HG03575 (cell line): ENCODE data around the gene FGF8.

Experiments used
- ATAC-seq: cut with Tn5 transposase; IDR thresholded peaks from one replicate; pipeline ENCODE4 v1.9.1; 2021; ENCODE audit not compliant: unreplicated experiment, insufficient number of reproducible peaks, low FRiP score; ENCODE audit errors: extremely low read depth

FGF8 gene

DNA sequence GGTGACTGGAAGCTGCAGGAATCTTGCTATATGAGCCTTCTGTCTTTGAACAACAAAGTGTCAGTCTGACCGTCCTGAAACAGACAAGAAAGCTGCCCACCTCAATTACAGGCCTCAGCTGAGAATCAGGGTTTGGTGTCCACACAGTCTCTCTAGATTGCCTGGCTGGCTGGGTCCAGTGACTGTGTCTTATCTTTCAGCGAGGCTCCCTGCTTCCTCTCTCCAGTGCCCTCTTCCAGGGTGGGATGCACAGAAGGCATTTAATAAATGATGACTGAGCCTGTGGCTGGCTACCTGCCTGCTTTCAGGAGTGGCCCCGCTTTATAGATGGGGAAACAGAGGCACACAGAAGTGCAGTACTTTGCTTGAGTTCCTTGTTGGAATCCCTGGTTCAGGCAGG lies 27.4 kb downstream of the FGF8 start:
- no peak for ATAC-seq

GRCh38 chr10:101745074-101745696 lies 30.7 kb downstream of the FGF8 start:
- ATAC-seq, result no peak

- ATAC-seq, result no peak
Measured at GRCh38 chr10:101744267-101744666, 31.6 kb downstream of the FGF8 start.

- no peak for ATAC-seq
Measured at GRCh38 chr10:101741938-101742337, 34.0 kb downstream of the FGF8 start.

GRCh38 chr10:101736666-101737065 lies 39.2 kb downstream of the FGF8 start:
- ATAC-seq, result no peak

- ATAC-seq, result no peak
Measured at GRCh38 chr10:101732096-101732495, 43.8 kb downstream of the FGF8 start.

- ATAC-seq, result no peak
Measured at GRCh38 chr10:101726115-101726387, 49.9 kb downstream of the FGF8 start.

- ATAC-seq, result no peak
Measured at GRCh38 chr10:101725296-101726114, 50.4 kb downstream of the FGF8 start.

- ATAC-seq, result no peak
Measured at GRCh38 chr10:101724446-101724845, 51.5 kb downstream of the FGF8 start.

DNA sequence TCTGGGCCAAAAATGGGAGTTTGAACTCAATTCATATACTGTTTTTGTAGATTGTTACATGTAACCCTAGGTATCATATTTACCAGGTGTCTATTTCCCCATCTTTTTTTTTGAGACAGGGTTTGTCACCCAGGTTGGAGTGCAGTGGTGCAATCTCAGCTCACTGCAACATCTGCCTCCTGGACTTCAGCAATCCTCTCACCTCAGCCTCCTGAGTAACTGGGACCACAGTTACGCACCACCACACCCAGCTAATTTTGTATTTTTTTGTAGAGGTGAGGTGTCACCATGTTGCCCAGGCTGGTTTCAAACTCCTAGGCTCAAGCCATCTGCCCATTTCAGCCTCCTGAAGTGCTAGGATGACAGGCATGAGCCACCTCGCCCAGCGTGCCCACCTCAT lies 52.7 kb downstream of the FGF8 start:
- no peak for ATAC-seq

DNA sequence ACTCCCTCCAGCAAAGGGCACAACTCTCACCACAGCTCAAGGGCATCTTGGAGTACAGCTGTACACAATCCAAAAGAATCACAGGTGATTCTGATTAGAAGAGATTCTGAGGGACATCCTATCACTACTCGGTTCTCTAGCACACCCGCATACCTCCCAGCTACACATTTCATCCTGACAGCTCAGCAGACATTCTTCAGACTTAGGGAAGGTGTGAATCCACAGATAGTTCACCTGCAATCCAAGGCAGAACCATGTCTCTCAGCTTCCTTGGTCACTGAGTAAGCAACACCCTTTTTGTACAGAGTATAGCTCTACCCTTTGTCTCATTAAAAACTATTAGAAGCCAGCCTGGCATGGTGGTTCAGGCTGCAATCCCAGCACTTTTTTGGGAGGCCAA lies 54.1 kb downstream of the FGF8 start:
- ATAC-seq, result no peak

GRCh38 chr10:101720606-101721230 lies 55.2 kb downstream of the FGF8 start:
- no peak for ATAC-seq
